H1 (cell line): ENCODE results near the gene TNPO3. TPM values are rescaled to one million over a fixed set of nuclear protein-coding genes. Genes with fewer than 3 reads are reported as not detected.

Experiments
- CTCF ChIA-PET: fragments of 300-600 bp; sonication (Branson Sonifier 250); formaldehyde crosslinking; loops from one replicate; lab custom pipeline; 2021; ENCODE audit not compliant: partially characterized antibody; lab: Charles Lee
- POLR2A ChIA-PET: fragments of 300-600 bp; sonication (Branson Sonifier 250); formaldehyde crosslinking; loops from one replicate; lab custom pipeline; 2021; ENCODE audit warnings: inconsistent platforms; ENCODE audit not compliant: partially characterized antibody; lab: Charles Lee
- DNase-seq, 2 experiments: peaks; one replicate each; pipeline versions ENCODE4 v3.0.0 to v3.0.0-alpha.2; 2010 to 2022; ENCODE audit warnings: low spot score in 2 of 2, low read depth in 1 of 2, mixed read lengths in 1 of 2
- FAIRE-seq: peaks from 2 replicates; lab custom pipeline; 2011; peaks lifted over from hg19 to GRCh38; lab: Jason Lieb, UNC
- H2AFZ ChIP-seq: 2 replicates; pipeline ENCODE4 v1.8.1; 2012; ENCODE audit warnings: low read length, inconsistent platforms
- H2AK5ac ChIP-seq: 2 replicates; pipeline ENCODE4 v1.6.1; 2013; ENCODE audit warnings: low read depth, low read length
- H2BK120ac ChIP-seq: replicated peaks from 2 replicates; pipeline ENCODE3; 2013; ENCODE audit warnings: low read depth, low read length, inconsistent platforms
- H2BK12ac ChIP-seq: 2 replicates; pipeline ENCODE4 v1.6.1; 2013; ENCODE audit warnings: low read depth, low read length
- H2BK15ac ChIP-seq: 2 replicates; pipeline ENCODE4 v1.6.1; 2013; ENCODE audit warnings: low read length
- H2BK20ac ChIP-seq: 2 replicates; pipeline ENCODE4 v1.6.1; 2013; ENCODE audit warnings: low read length
- H2BK5ac ChIP-seq: 2 replicates; pipeline ENCODE4 v1.6.1; 2013; ENCODE audit warnings: low read depth, low read length
- H3K14ac ChIP-seq: 2 replicates; pipeline ENCODE4 v1.6.1; 2013; ENCODE audit warnings: inconsistent platforms; ENCODE audit not compliant: insufficient read length
- H3K18ac ChIP-seq: 2 replicates; pipeline ENCODE4 v1.6.1; 2013; ENCODE audit warnings: low read length; ENCODE audit errors: extremely low read depth
- H3K23ac ChIP-seq: 2 replicates; pipeline ENCODE4 v1.6.1; 2013; ENCODE audit warnings: inconsistent platforms; ENCODE audit not compliant: insufficient read length
- H3K23me2 ChIP-seq: 2 replicates; pipeline ENCODE4 v1.6.1; 2013; ENCODE audit warnings: low read depth, low read length
- H3K27ac ChIP-seq: 2 replicates; pipeline ENCODE4 v1.6.1; 2011; ENCODE audit warnings: low read depth, low read length, inconsistent platforms
- H3K27me3 ChIP-seq, 4 experiments: replicated peaks in 1 of 4; 1 replicate in 1 of 4; 2 replicates in 3 of 4; pipeline versions ENCODE4 v1.6.1 to v1.8.1; 2011 to 2013; ENCODE audit warnings: low read length in 3 of 4, mild to moderate bottlenecking in 3 of 4, inconsistent platforms in 2 of 4, mixed read lengths in 2 of 4, moderate library complexity in 1 of 4; ENCODE audit not compliant: control insufficient read depth in 3 of 4, insufficient read depth in 3 of 4; ENCODE audit errors: extremely low read depth in 1 of 4
- H3K36me3 ChIP-seq, 4 experiments: 2 replicates each; pipeline versions ENCODE4 v1.6.1 to v1.8.1; 2011 to 2013; ENCODE audit warnings: mild to moderate bottlenecking in 4 of 4, low read length in 3 of 4, moderate library complexity in 2 of 4, control low read depth in 1 of 4, inconsistent platforms in 1 of 4; ENCODE audit not compliant: insufficient read depth in 4 of 4, control insufficient read depth in 2 of 4
- H3K4ac ChIP-seq: replicated peaks from 2 replicates; pipeline ENCODE3; 2013; ENCODE audit warnings: low read length, low read depth, mixed read lengths, inconsistent platforms; ENCODE audit not compliant: insufficient read length
- H3K4me1 ChIP-seq, 4 experiments: replicated peaks in 1 of 4; 1 replicate in 1 of 4; 2 replicates in 3 of 4; pipeline versions ENCODE4 v1.6.1 to v1.8.1; 2011 to 2013; ENCODE audit warnings: low read length in 3 of 4, inconsistent platforms in 2 of 4, mixed read lengths in 1 of 4; ENCODE audit not compliant: insufficient read depth in 4 of 4, control insufficient read depth in 3 of 4
- H3K4me2 ChIP-seq, 2 experiments: 2 replicates each; pipeline versions ENCODE4 v1.6.1 to v1.8.1; 2011 to 2013; ENCODE audit warnings: low read depth in 2 of 2, low read length in 2 of 2, control low read depth in 1 of 2, inconsistent platforms in 1 of 2, mild to moderate bottlenecking in 1 of 2; ENCODE audit not compliant: insufficient read depth in 1 of 2
- H3K4me3 ChIP-seq, 4 experiments: fragments of 200-600, 300-600 bp in 1 of 4; sonication (generic), shearing (Covaris generic), sonication (Bioruptor Twin) in 1 of 4; 2 replicates each; pipeline versions ENCODE4 v1.5.1 to v1.8.1; 2011 to 2016; ENCODE audit warnings: low read length in 4 of 4, low read depth in 3 of 4, control low read depth in 2 of 4, inconsistent platforms in 2 of 4, mild to moderate bottlenecking in 2 of 4, mixed read lengths in 1 of 4, moderate library complexity in 1 of 4; ENCODE audit not compliant: insufficient read depth in 2 of 4; ENCODE audit errors: extremely low read depth in 1 of 4
- H3K56ac ChIP-seq: replicated peaks from 2 replicates; pipeline ENCODE3; 2013; ENCODE audit warnings: low read depth, mild to moderate bottlenecking, mixed read lengths, low read length, inconsistent platforms; ENCODE audit not compliant: insufficient read length
- H3K79me1 ChIP-seq: 2 replicates; pipeline ENCODE4 v1.6.1; 2013; ENCODE audit warnings: low read depth, low read length, control low read depth
- H3K79me2 ChIP-seq, 2 experiments: 2 replicates each; pipeline versions ENCODE4 v1.6.1 to v1.8.1; 2012 to 2013; ENCODE audit warnings: low read length in 2 of 2, mild to moderate bottlenecking in 2 of 2, inconsistent platforms in 1 of 2; ENCODE audit not compliant: insufficient read depth in 2 of 2, control insufficient read depth in 1 of 2
- H3K9ac ChIP-seq, 4 experiments: replicated peaks in 1 of 4; 1 replicate in 1 of 4; 2 replicates in 3 of 4; pipeline versions ENCODE4 v1.6.1 to v1.8.1; 2011 to 2013; ENCODE audit warnings: low read depth in 3 of 4, low read length in 3 of 4, control low read depth in 2 of 4, mild to moderate bottlenecking in 2 of 4, moderate library complexity in 2 of 4, inconsistent platforms in 1 of 4; ENCODE audit errors: extremely low read depth in 1 of 4
- H3K9me3 ChIP-seq, 2 experiments: 2 replicates each; pipeline versions ENCODE4 v1.6.1 to v1.8.1; 2012 to 2013; ENCODE audit warnings: mild to moderate bottlenecking in 2 of 2, moderate library complexity in 2 of 2, control low read depth in 1 of 2, inconsistent platforms in 1 of 2, low read depth in 1 of 2, low read length in 1 of 2, mixed read lengths in 1 of 2; ENCODE audit not compliant: insufficient read depth in 2 of 2
- H4K20me1 ChIP-seq, 2 experiments: replicated peaks in 1 of 2; 2 replicates each; pipeline versions ENCODE3 to v1.8.1; 2011 to 2013; ENCODE audit warnings: inconsistent platforms in 2 of 2, low read length in 2 of 2, mild to moderate bottlenecking in 1 of 2; ENCODE audit not compliant: insufficient read depth in 2 of 2, control insufficient read depth in 1 of 2
- H4K5ac ChIP-seq: 2 replicates; pipeline ENCODE4 v1.6.1; 2013; ENCODE audit warnings: low read length, low read depth, mixed read lengths, inconsistent platforms; ENCODE audit not compliant: insufficient read length
- H4K8ac ChIP-seq: 2 replicates; pipeline ENCODE4 v1.8.0; 2013; ENCODE audit warnings: mild to moderate bottlenecking, moderate library complexity, low read length, inconsistent platforms; ENCODE audit not compliant: insufficient read depth; ENCODE audit errors: extremely low read depth
- H4K91ac ChIP-seq: replicated peaks from 2 replicates; pipeline ENCODE3; 2013; ENCODE audit warnings: low read length, mixed read lengths, inconsistent platforms; ENCODE audit not compliant: insufficient read length
- BRCA1 ChIP-seq: IDR thresholded peaks from 2 replicates; pipeline ENCODE4 v1.6.1; 2012; ENCODE audit warnings: low read depth, low read length, improper control_type of control experiment
- CTCF ChIP-seq, 3 experiments: IDR thresholded peaks; 1 replicate in 2 of 3; 2 replicates in 1 of 3; pipeline versions ENCODE4 v1.5.1 to v1.6.1; 2011; ENCODE audit warnings: low read length in 3 of 3, mild to moderate bottlenecking in 3 of 3, inconsistent platforms in 2 of 3, low read depth in 1 of 3, moderate library complexity in 1 of 3; ENCODE audit not compliant: insufficient read depth in 1 of 3; ENCODE audit errors: control extremely low read depth in 1 of 3
- EGR1 ChIP-seq: IDR thresholded peaks from 2 replicates; pipeline ENCODE4 v1.6.1; 2011; ENCODE audit warnings: low read depth, low read length, borderline replicate concordance
- POLR2AphosphoS5 ChIP-seq: IDR thresholded peaks from 2 replicates; pipeline ENCODE4 v1.6.1; 2011; ENCODE audit warnings: low read depth, low read length
- RAD21 ChIP-seq, 2 experiments: IDR thresholded peaks in 1 of 2; conservative IDR thresholded peaks in 1 of 2; 2 replicates each; pipeline ENCODE4 v1.6.1; 2011; ENCODE audit warnings: low read depth in 2 of 2, low read length in 2 of 2, improper control_type of control experiment in 1 of 2, inconsistent platforms in 1 of 2, mild to moderate bottlenecking in 1 of 2, moderate library complexity in 1 of 2
- SAP30 ChIP-seq: fragments of 300-600 bp; sonication (generic); IDR thresholded peaks from 2 replicates; pipeline ENCODE4 v1.7.1; 2012; ENCODE audit warnings: low read length, moderate library complexity, mild to moderate bottlenecking, inconsistent platforms; ENCODE audit not compliant: insufficient read depth, insufficient replicate concordance
- SRF ChIP-seq: IDR thresholded peaks from 2 replicates; pipeline ENCODE4 v1.6.1; 2011; ENCODE audit warnings: mild to moderate bottlenecking, low read depth, low read length, moderate library complexity
- WGBS, 2 experiments: shearing (Covaris generic) in 1 of 2; methylation state at CpG; one replicate each; pipeline versions ENCODE4 v1.1.6 to v1.1.7; 2013 to 2015; ENCODE audit warnings: low lambda C conversion rate in 2 of 2, mixed read lengths in 2 of 2, inconsistent platforms in 1 of 2, low coverage in 1 of 2, missing lambda C conversion rate in 1 of 2; ENCODE audit not compliant: insufficient replicate concordance in 2 of 2, insufficient coverage in 1 of 2, insufficient read length in 1 of 2; ENCODE audit errors: extremely low coverage in 1 of 2, missing lambda C conversion rate in 1 of 2; 5-methylcytosine and 5-hydroxymethylcytosine counted together
- polyA plus RNA-seq, 7 experiments: library from polyadenylated mRNA; depleted of rRNA in 3 of 7; stranded (reverse) in 5 of 7; unstranded in 2 of 7; fragments of >200 nt in 5 of 7; fragments of 200-250 nt in 2 of 7; gene quantifications; 1 replicate in 5 of 7; 2 replicates in 1 of 7; 4 replicates in 1 of 7; pipeline versions ENCODE4 v1.2.1 to v1.2.3, GENCODE V29; 2011 to 2013; ENCODE audit warnings: missing spikeins in 2 of 7, mixed read lengths in 2 of 7
- total RNA-seq: library from RNA; stranded (reverse); fragmentation: NEBNext Ultra II Directional; extraction: Animal tissue kit (Norgen Biotek cat#: 25700); gene quantifications from 2 replicates; pipeline ENCODE4 v1.2.1, GENCODE V29; 2021

TNPO3 gene
- total and polyA plus RNA-seq, 2 of the 8 experiments (the other 6 are each of a cell fraction or from before 2014, with no cell fraction given): 67.6 to 99.2 TPM

GRCh38 chr7:128946936-128947830, 107.7 kb downstream of the TNPO3 start:
- DNase-seq (no peak), FAIRE-seq (no peak)
- peak overlapping the region; percentile 61; the same call in 1 of the 2 replicates for H2BK15ac ChIP-seq
- no peaks in the 10 kb centered on the region for H3K79me2 ChIP-seq
- H3K14ac ChIP-seq: no peak overlapping the region
- WGBS, 2 experiments: 74% methylated on average over 12 of the region's 22 CpGs; no CpG with 5 or more reads in 1 of the 2 experiments
- H2BK12ac ChIP-seq: no peak overlapping the region
- no peaks in the 10 kb centered on the region for H3K79me1 ChIP-seq
- H3K9ac ChIP-seq: no peak overlapping the region
- no peak overlapping the region for H3K4me2 ChIP-seq
- H3K23me2 ChIP-seq: no peaks in the 10 kb centered on the region
- peaks cover 0 to 3% (median under 1%) of the 10 kb centered on the region in 4 experiments; a peak in 1 of 7 replicates for H3K4me1 ChIP-seq
- no peak overlapping the region for H4K91ac ChIP-seq
- H3K36me3 ChIP-seq: peaks cover 0 to 3% (median 1%) of the 10 kb centered on the region in 4 experiments; a peak in 1 of 8 replicates
- H3K23ac ChIP-seq: no peak overlapping the region
- no peak overlapping the region for H3K27ac ChIP-seq
- H4K8ac ChIP-seq: peak overlapping the region; percentile 18
- no peak overlapping the region for H2AK5ac ChIP-seq
- H3K27me3 ChIP-seq: no peaks in the 10 kb centered on the region; a peak in 1 of 7 replicates
- H3K9me3 ChIP-seq: no peaks in the 10 kb centered on the region
- H3K4ac ChIP-seq: no peak overlapping the region
- no peak overlapping the region for H2BK5ac ChIP-seq
- CTCF ChIA-PET: interaction anchor here (0.6 to 7.0 kb wide), 32 partner anchors 7 to 1241 kb away, joined by 3 to 44 read pairs (median 4); partner anchors contain the start of genes ATP6V1F, IRF5, KCP and TNPO3
- POLR2A ChIA-PET: interaction anchor here (0.5 to 2.1 kb wide), 9 partner anchors 7 to 163 kb away, joined by 3 to 7 read pairs (median 3); partner anchors contain the start of gene IRF5
- H2BK20ac ChIP-seq: no peak overlapping the region
- no peak overlapping the region for H4K5ac ChIP-seq
- H2AFZ ChIP-seq: no peak overlapping the region
- no peak overlapping the region for H3K56ac ChIP-seq
- H2BK120ac ChIP-seq: no peak overlapping the region
- H3K4me3 ChIP-seq: no peak overlapping the region
- H4K20me1 ChIP-seq: no peaks in the 10 kb centered on the region
- H3K18ac ChIP-seq: 0 out of 2 replicates have a peak overlapping the region, but pooled peaks have one; percentile 4
- no peak for TF ChIP-seq SRF
- no peak for TF ChIP-seq BRCA1
- TF ChIP-seq EGR1: no peak
- no peak for TF ChIP-seq POLR2AphosphoS5
- TF ChIP-seq SAP30: no peak
- TF ChIP-seq RAD21 (IDR thresholded peaks at IDR 0.05 in 1 of 2, conservative IDR thresholded peaks at IDR 0.05 in 1 of 2; ENCODE audit: low read depth in 2 of 2, low read length in 2 of 2): peak; percentile 31 to 64; a peak in 3 of 4 replicates
- TF ChIP-seq CTCF (IDR thresholded peaks at IDR 0.05; ENCODE audit: control extremely low read depth in 1 of 3, insufficient read depth in 1 of 3, low read depth in 1 of 3, low read length in 3 of 3): peak; percentile 67 to 73 (median 70)
